BE2C (cell line): ENCODE measurements around the gene NR3C2.

Source experiments
- DNase-seq: peaks from one replicate; pipeline ENCODE4 v3.0.0-alpha.2; 2020
- H3K27me3 ChIP-seq: fragments of 250-450 bp; sonication (Bioruptor Pico); 2 replicates; pipeline ENCODE4 v1.5.1; 2020; ENCODE audit warnings: mild to moderate bottlenecking
- H3K36me3 ChIP-seq: fragments of 250-450 bp; sonication (Bioruptor Pico); 2 replicates; pipeline ENCODE4 v1.5.1; 2020; ENCODE audit warnings: mild to moderate bottlenecking
- H3K4me1 ChIP-seq: fragments of 250-450 bp; sonication (Bioruptor Pico); 2 replicates; pipeline ENCODE4 v1.5.1; 2020
- H3K4me3 ChIP-seq: 2 replicates; pipeline ENCODE4 v1.5.1; 2011; ENCODE audit warnings: low read depth, low read length
- H3K9me3 ChIP-seq: fragments of 250-450 bp; sonication (Bioruptor Pico); 2 replicates; pipeline ENCODE4 v1.5.1; 2020
- CTCF ChIP-seq: IDR thresholded peaks from 2 replicates; pipeline ENCODE4 v1.5.1; 2012; ENCODE audit warnings: mild to moderate bottlenecking, low read depth, low read length

NR3C2 gene

GRCh38 chr4:148445071-148445859 is 3.1 kb upstream of the NR3C2 start:
- no peaks in the 10 kb centered on the region for H3K36me3 ChIP-seq
- no peak for TF ChIP-seq CTCF
- H3K27me3 ChIP-seq = peaks cover 95% of the 10 kb centered on the region
- H3K4me1 ChIP-seq = no peaks in the 10 kb centered on the region
- peak; percentile 31 for DNase-seq
- H3K9me3 ChIP-seq = no peaks in the 10 kb centered on the region
- H3K4me3 ChIP-seq = peak overlapping the region; percentile 84

- Histone ChIP-seq H3K27me3 (peaks cover 96% of the 10 kb centered on the region), H3K4me3 (peak overlapping the region; percentile 84), H3K4me1 (no peaks in the 10 kb centered on the region), H3K36me3 (no peaks in the 10 kb centered on the region), H3K9me3 (no peaks in the 10 kb centered on the region)
- no peak for TF ChIP-seq CTCF
- peak; percentile 40 for DNase-seq
Measured at GRCh38 chr4:148444296-148445070, 2.3 kb upstream of the NR3C2 start.

- peak; percentile 21 for DNase-seq
- peaks cover 92% of the 10 kb centered on the region for H3K27me3 ChIP-seq
Measured at GRCh38 chr4:148443512-148444295, 1.5 kb upstream of the NR3C2 start.

GRCh38 chr4:148442832-148443511 is 758 bp upstream of the NR3C2 start:
- TF ChIP-seq CTCF = no peak
- Histone ChIP-seq H3K4me3 (peak overlapping the region; percentile 84), H3K9me3 (no peaks in the 10 kb centered on the region), H3K4me1 (no peaks in the 10 kb centered on the region), H3K36me3 (no peaks in the 10 kb centered on the region), H3K27me3 (peaks cover 85% of the 10 kb centered on the region)
- peak; percentile 20 for DNase-seq

More at GRCh38 chr4:148443512-148444295, 1.5 kb upstream of the NR3C2 start:
- Histone ChIP-seq H3K36me3 (no peaks in the 10 kb centered on the region), H3K4me3 (peak overlapping the region; percentile 84), H3K9me3 (no peaks in the 10 kb centered on the region), H3K4me1 (no peaks in the 10 kb centered on the region)
- no peak for TF ChIP-seq CTCF

- H3K4me3 ChIP-seq = peak overlapping the region; percentile 84
- no peaks in the 10 kb centered on the region for H3K9me3 ChIP-seq
- TF ChIP-seq CTCF = no peak
- no peaks in the 10 kb centered on the region for H3K36me3 ChIP-seq
- no peak for DNase-seq
- no peaks in the 10 kb centered on the region for H3K4me1 ChIP-seq
- peaks cover 71% of the 10 kb centered on the region for H3K27me3 ChIP-seq
Measured at GRCh38 chr4:148441624-148441985, 609 bp downstream of the NR3C2 start.
